Osteocyte (in vitro differentiated cells): ENCODE data around the gene ART5. TPM values are rescaled to one million over a fixed set of nuclear protein-coding genes. Genes with fewer than 3 reads are reported as not detected.
A peak's percentile ranks its signal among the peaks of the same experiment; 100 is the strongest.
"Not testable (repeated sequence)": the region's sequence is repeated elsewhere in the genome, so short reads cannot be mapped to it uniquely, and the experiment has no call there.

Source experiments
- DNase-seq: peaks from one replicate; pipeline ENCODE4 v3.0.0; 2021; ENCODE audit warnings: mixed read lengths; ENCODE audit not compliant: unreplicated experiment; ENCODE audit errors: extremely low spot score
- H3K27ac Mint-ChIP-seq: one replicate; pipeline ENCODE4 v1.8.0; 2021; ENCODE audit warnings: mild to moderate bottlenecking, mixed read lengths; ENCODE audit not compliant: unreplicated experiment
- H3K27me3 Mint-ChIP-seq: one replicate; pipeline ENCODE4 v1.8.0; 2021; ENCODE audit warnings: mixed read lengths; ENCODE audit not compliant: unreplicated experiment
- H3K36me3 Mint-ChIP-seq: one replicate; pipeline ENCODE4 v1.8.0; 2021; ENCODE audit warnings: mixed read lengths; ENCODE audit not compliant: unreplicated experiment
- H3K4me1 Mint-ChIP-seq: one replicate; pipeline ENCODE4 v1.8.0; 2021; ENCODE audit warnings: mixed read lengths; ENCODE audit not compliant: unreplicated experiment
- H3K4me3 Mint-ChIP-seq: one replicate; pipeline ENCODE4 v1.8.0; 2021; ENCODE audit warnings: mild to moderate bottlenecking, moderate library complexity, mixed read lengths; ENCODE audit not compliant: unreplicated experiment
- H3K9me3 Mint-ChIP-seq: one replicate; pipeline ENCODE4 v1.8.0; 2021; ENCODE audit warnings: mixed read lengths; ENCODE audit not compliant: unreplicated experiment
- total RNA-seq: library from RNA; stranded (reverse); gene quantifications from 2 replicates; pipeline ENCODE4 v1.2.1, GENCODE V29; 2021
- TF ChIP-seq, protein P1 (sequence below): fragments of 200-600 bp; sonication (generic); IDR thresholded peaks from 2 replicates; pipeline ENCODE4 v1.5.0; 2021; ENCODE audit warnings: antibody characterized with exemption, mild to moderate bottlenecking, moderate library complexity

The ART5 gene
- total RNA-seq, 1 donor from 2014 or later = 0.38 TPM

DNA sequence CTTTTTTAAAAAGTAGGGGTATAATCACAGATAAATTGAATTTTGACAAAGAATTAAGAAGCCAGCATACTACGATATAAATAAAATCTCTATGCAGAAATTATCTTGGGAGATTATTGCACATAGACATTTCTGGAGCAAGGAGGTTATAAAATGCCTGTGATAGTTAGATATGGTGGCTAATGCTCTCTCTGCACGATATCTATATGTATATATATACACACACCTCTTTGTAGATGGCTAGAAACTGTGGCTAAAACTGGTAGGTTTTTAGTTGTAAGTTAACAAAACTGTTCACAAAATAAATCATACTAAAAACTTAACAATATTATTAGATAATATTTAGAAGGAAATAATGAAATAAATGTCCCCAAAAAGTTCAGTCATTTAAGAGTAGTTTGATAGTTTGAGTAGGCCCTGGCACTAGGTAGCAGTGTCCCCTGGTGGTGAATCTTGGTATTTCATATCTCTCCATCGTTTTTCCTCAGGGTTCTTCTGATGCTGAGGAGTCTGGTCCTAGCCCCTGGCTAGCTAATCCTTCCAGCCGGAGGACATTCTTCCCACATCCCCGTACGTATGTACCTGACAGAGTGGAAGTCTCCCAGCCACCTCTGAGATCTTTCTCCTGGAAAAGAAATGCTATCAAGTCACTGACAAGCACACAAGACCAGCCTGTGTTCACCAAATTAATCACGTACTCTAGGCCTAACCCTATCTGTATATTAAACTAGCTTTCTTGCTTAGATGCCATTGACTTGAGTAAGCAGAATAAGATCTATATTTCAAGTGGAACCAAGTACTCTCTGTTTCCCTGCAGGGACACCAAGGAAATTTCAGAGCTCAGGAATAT lies 32.2 kb downstream of the ART5 start:
- DNase-seq = no peak
- Mint-ChIP-seq H3K4me3 (no peak overlapping the region), H3K4me1 (no peaks in the 10 kb centered on the region)

DNA sequence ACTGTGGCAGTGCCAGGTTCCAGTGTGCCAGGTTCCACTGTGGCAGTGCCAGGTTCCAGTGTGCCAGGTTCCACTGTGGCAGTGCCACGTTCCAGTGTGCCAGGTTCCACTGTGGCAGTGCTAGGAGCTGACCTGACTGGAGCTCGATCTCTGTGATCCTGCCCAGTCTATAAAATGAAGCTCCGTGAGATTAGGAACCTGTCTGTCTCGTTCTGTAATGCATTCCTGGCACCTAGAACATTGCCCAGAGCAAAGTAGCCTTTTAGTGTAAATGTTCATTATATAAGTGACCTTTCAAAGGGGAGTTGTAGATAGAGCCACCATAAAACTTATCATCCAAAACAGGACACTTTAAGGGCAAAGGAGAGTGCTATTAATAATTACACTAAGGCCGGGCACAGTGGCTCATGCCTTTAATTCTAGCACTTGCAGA lies 36.0 kb downstream of the ART5 start:
- H3K9me3 Mint-ChIP-seq = no peaks in the 10 kb centered on the region

More for the DNA sequence above, 32.2 kb downstream of the ART5 start:
- H3K27ac Mint-ChIP-seq = no peak overlapping the region
- peaks cover 6% of the 10 kb centered on the region for H3K9me3 Mint-ChIP-seq
- H3K36me3 Mint-ChIP-seq = no peaks in the 10 kb centered on the region
- TF ChIP-seq, protein P1, sequence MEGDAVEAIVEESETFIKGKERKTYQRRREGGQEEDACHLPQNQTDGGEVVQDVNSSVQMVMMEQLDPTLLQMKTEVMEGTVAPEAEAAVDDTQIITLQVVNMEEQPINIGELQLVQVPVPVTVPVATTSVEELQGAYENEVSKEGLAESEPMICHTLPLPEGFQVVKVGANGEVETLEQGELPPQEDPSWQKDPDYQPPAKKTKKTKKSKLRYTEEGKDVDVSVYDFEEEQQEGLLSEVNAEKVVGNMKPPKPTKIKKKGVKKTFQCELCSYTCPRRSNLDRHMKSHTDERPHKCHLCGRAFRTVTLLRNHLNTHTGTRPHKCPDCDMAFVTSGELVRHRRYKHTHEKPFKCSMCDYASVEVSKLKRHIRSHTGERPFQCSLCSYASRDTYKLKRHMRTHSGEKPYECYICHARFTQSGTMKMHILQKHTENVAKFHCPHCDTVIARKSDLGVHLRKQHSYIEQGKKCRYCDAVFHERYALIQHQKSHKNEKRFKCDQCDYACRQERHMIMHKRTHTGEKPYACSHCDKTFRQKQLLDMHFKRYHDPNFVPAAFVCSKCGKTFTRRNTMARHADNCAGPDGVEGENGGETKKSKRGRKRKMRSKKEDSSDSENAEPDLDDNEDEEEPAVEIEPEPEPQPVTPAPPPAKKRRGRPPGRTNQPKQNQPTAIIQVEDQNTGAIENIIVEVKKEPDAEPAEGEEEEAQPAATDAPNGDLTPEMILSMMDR = peak; percentile 75
- peaks cover 18% of the 10 kb centered on the region for H3K27me3 Mint-ChIP-seq

DNA sequence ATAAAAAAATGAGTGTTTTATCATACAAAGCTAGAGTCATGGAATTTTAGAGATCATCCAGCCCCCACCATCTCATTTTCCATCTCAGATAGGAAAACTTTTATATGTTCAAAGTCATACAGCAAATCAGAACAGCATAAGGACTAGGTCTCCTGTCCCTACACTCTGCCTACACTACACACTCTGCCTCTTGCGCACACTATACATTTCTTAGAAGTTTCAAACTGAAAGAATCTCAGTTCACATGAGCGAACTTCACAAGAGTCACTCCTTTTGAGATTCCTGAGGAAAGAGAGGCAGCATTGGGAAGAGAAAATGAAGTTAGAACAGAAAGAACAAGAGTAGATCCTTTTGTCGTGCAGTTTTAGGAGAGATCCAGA lies 36.5 kb downstream of the ART5 start:
- TF ChIP-seq, protein P1 = no peak
- peaks cover 30% of the 10 kb centered on the region for H3K27me3 Mint-ChIP-seq
- no peaks in the 10 kb centered on the region for H3K4me1 Mint-ChIP-seq
- H3K9me3 Mint-ChIP-seq = no peaks in the 10 kb centered on the region
- no peak overlapping the region for H3K27ac Mint-ChIP-seq
- H3K36me3 Mint-ChIP-seq = no peaks in the 10 kb centered on the region
- DNase-seq = no peak
- no peak overlapping the region for H3K4me3 Mint-ChIP-seq

More for the DNA sequence above, 36.0 kb downstream of the ART5 start:
- no peaks in the 10 kb centered on the region for H3K36me3 Mint-ChIP-seq
- H3K4me1 Mint-ChIP-seq = no peaks in the 10 kb centered on the region
- H3K4me3 Mint-ChIP-seq = no peak overlapping the region
- peaks cover 27% of the 10 kb centered on the region for H3K27me3 Mint-ChIP-seq
- TF ChIP-seq, protein P1 = no peak
- DNase-seq = no peak
- H3K27ac Mint-ChIP-seq = no peak overlapping the region

DNA sequence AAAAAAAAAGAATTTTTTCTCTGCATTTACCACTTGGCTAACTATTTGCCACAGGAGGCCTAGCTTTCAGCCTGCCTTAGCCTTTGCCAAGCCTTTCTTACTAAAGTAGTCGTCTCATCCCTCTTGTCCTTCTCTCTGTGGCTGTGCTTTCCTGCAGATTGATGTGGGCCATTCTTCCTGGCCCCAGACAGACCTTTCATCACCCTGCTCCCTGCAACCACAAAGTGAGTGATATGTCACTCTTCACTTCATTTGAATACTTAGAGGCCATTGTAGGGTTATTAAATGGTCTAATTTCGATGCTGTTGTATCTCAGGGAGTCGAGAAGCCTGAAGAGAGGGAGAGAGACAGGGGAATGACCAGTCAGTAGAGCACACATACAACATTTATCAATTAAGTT lies 37.6 kb downstream of the ART5 start:
- Mint-ChIP-seq H3K9me3 (no peaks in the 10 kb centered on the region), H3K4me1 (no peaks in the 10 kb centered on the region), H3K27me3 (peaks cover 40% of the 10 kb centered on the region), H3K4me3 (no peak overlapping the region), H3K27ac (no peak overlapping the region), H3K36me3 (no peaks in the 10 kb centered on the region)
- TF ChIP-seq, protein P1 = no peak
- DNase-seq = no peak

DNA sequence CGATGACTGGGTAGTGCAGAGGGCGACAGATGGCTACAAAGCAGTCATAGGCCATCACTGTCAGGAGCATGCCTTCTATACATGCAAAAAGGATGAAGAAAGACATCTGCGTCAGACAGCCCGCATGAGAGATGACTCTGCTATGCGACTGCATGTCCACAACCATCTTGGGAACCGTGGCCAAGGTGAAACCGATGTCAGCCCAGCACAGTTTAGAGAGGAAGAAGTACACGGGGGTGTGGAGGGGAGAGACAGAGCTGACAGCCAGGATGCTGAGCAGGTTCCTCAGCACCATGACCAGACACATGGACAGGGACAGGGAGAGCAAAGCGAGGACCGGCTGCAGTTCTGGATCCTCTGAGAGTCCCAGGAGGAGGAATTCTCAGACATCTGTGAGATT lies 41.6 kb downstream of the ART5 start:
- H3K36me3 Mint-ChIP-seq, DNase-seq, H3K4me1 Mint-ChIP-seq, H3K27ac Mint-ChIP-seq, H3K4me3 Mint-ChIP-seq, H3K9me3 Mint-ChIP-seq: not testable (repeated sequence)
- peaks cover 45% of the 10 kb centered on the region for H3K27me3 Mint-ChIP-seq

DNA sequence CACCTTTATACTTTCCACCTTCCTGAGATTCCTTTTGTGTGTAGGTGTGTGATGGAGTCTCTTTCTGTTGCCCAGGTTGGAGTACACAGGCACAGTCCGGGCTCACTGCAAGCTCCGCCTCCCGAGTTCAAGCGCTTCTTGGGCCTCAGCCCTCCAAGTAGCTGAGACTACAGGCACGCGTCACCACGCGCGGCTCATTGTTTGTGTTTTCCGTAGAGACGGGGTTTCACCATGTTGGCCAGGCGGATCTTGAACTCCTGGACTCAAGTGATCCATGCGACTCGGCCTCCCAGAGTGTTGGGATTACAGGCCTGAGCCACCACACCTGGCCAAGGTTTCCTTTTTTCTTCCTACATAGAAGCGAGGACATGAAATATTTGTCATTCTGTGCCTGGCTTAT lies 44.0 kb downstream of the ART5 start:
- H3K27me3 Mint-ChIP-seq = peaks cover 43% of the 10 kb centered on the region

DNA sequence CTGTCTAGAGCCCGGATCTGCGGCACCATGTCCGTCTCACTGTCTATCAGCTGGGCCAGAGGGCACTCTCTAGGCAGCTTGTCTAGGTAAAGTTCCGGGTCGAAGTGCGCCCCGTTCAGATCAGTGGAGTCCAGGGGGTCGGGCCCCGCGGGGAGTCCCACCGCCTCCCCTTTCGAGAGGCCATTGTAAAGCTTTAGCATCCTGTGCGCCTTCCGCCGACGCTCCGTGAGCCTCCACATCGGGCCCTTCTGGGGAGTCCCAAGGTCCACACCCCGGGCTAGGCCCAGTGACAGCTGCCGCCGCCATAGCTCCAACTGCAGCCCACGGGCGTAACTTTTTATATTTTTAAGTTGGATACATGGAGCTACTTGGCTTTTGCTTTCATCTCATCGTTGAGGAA lies 50.5 kb downstream of the ART5 start:
- H3K27ac Mint-ChIP-seq, H3K9me3 Mint-ChIP-seq, H3K36me3 Mint-ChIP-seq, H3K4me1 Mint-ChIP-seq, H3K4me3 Mint-ChIP-seq, DNase-seq: not testable (repeated sequence)
- peaks cover 44% of the 10 kb centered on the region for H3K27me3 Mint-ChIP-seq

More for the DNA sequence above, 44.0 kb downstream of the ART5 start:
- not testable (repeated sequence) for H3K4me3 Mint-ChIP-seq, H3K36me3 Mint-ChIP-seq, H3K9me3 Mint-ChIP-seq, H3K4me1 Mint-ChIP-seq, H3K27ac Mint-ChIP-seq, DNase-seq

DNA sequence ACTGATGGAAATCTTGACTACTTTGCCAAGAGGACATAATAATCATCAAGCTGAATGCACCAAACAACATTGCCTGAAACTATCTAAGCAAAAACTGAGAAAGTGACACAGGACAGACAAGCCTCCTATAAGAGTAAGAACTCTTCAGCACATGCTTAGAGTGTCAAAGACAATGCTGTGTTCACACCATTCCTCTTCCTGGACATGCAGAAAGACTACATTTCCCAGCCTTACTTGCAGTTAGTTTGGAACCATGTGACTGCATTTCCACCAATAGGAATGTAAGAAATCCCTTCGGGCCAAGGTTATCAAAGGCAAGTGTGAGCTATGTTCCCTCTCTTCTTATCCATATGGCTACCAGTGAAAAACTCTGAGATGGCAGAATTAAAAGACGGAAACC lies 51.6 kb downstream of the ART5 start:
- not testable (repeated sequence) for H3K4me1 Mint-ChIP-seq, H3K4me3 Mint-ChIP-seq, H3K27ac Mint-ChIP-seq, DNase-seq, H3K36me3 Mint-ChIP-seq, H3K9me3 Mint-ChIP-seq
- peaks cover 42% of the 10 kb centered on the region for H3K27me3 Mint-ChIP-seq
